GM21723 (cell line): ENCODE measurements around the gene SYS1.

Experiments used
- ATAC-seq: cut with Tn5 transposase; IDR thresholded peaks from one replicate; pipeline ENCODE4 v1.9.1; 2021; ENCODE audit warnings: mild to moderate bottlenecking, moderate library complexity; ENCODE audit not compliant: unreplicated experiment

The SYS1 gene

DNA sequence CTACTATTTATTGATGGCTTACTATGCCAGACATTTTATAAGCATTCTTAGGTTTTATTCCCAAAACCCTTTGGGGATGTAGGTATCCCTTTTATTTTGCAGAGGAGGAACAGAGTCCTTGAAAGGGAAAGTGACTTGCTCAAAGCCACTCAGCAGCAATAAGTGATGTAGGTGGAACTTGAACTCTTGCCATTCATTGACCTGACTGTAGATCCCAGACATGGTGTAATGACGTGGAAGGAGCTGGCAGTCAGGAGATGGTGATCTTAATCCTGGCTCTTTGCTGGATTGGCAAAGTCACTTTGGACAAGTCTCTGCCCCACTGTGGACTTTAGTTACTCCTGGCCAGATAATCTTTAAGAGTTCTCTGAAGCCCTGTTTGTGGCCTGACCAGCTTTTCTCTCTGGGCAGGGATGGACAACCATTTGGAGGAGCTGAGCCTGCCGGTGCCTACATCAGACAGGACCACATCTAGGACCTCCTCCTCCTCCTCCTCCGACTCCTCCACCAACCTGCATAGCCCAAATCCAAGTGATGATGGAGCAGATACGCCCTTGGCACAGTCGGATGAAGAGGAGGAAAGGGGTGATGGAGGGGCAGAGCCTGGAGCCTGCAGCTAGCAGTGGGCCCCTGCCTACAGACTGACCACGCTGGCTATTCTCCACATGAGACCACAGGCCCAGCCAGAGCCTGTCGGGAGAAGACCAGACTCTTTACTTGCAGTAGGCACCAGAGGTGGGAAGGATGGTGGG, 46.7 kb downstream of the SYS1 start:
- no peak for ATAC-seq

DNA sequence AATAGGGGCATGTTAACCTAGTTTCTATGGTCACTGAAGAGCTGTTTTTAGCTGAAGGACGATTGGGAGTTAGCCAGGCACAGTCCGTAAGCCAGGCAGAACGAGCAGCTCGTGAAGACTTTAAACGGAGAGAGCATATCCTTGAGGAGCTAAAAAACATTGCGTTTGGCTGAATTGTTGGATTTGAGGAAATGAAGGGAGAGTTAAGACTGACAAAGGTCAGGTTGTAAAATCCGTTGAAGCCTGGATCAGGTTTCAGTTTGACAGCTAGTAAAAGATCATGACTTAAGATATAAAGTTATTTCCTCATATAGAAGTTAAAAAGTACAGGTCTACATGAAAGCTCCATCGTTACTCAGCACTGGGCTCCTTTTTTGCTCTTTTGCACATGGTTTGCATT, 47.9 kb downstream of the SYS1 start:
- ATAC-seq = no peak

DNA sequence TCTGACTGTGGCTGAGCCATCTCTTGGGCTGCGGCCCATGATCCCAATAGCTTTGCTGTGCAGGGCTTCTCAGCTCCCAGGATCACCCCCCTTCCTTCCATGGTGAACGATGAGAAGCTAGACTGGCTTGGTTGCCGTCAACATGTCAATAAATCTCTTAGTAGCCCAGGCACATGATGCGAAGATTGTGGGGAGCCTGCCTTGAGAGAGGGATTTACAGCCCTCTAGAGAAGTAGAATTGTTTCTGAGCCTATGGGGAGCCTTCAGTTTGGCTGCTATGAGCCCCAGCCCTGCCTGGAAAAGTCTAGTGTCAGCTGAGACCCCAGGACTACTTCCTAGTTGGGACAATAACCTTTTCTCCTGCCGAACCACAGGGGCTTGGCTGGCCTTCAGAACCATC, 49.7 kb downstream of the SYS1 start:
- ATAC-seq = no peak

DNA sequence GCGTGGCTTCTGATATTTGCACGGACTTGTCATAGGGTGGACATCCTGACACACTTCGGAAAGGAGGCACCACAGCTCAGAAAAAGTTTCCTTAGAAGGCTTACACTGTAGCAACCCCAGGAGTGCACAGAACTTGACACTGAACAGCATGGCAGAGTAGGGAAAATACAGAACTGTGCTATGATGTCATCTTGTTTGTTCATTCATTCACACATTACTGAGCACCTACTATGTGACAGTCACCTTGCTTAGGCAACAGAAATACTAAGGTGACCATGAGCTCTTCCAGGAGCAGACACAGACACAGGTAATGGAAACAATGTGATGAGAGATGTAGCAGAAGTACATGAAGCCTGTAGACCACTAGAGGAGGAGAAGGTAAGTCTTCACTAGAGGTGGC, 50.5 kb downstream of the SYS1 start:
- ATAC-seq = no peak

DNA sequence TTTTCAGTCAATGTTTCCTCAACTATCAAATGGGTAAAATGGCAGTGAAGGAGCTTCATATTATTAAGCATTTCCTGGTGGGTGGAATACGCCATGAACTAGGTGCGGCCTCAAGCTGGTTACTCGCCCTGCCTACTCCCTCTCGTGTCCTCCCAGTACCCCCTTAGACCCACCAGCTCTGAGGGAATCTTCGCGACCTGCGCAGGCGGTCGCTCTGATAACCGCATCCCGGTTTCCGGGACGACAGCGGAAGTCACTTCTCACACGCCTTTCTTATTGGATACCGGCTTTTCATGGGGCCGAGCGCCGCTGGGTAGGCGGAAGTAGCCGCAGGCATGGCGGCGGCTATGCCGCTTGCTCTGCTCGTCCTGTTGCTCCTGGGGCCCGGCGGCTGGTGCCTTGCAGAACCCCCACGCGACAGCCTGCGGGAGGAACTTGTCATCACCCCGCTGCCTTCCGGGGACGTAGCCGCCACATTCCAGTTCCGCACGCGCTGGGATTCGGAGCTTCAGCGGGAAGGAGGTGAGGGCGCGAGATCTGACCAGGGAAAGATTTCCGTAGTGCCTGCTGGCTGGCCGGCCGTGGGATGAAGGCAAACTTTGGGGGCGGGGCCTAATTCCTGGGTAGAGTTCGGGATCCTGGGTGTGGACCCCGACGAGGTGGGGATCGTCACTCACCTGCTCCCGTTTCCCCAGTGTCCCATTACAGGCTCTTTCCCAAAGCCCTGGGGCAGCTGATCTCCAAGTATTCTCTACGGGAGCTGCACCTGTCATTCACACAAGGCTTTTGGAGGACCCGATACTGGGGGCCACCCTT, 53.1 kb downstream of the SYS1 start, which contains the start of gene PIGT:
TSS of gene PIGT (plus strand) at position 320 of the 816 bp plus-strand sequence. CDS start at position 336, 16 bp downstream.
- peak; percentile 67 for ATAC-seq

DNA sequence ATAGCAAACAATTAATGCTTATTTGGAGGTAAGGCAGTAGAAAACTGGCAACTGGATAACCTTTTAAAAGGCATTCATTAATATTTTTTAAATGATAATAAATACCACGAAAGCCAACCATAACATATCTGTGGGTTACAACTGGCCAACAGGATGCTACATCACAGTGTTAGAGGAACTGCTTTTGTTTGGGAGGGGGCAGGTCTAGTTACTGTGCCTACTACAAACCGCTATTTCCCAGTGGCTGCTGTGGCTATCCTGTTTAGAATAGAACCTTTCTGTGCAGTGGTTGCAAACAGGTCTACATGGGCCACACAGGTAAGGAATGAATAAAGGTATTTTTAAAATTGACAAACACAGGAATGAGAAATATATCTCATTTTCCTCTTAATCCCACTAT, 54.0 kb downstream of the SYS1 start:
- no peak for ATAC-seq
